RWPE1 (cell line): ENCODE data around the gene DCDC2C.

Experiments used
- CTCF ChIA-PET: fragments of 350-600 bp; sonication (Branson Sonifier 250); formaldehyde crosslinking; extraction: SDS; loops from one replicate; lab custom pipeline; 2021; lab: Yijun Ruan, JAX
- POLR2A ChIA-PET: fragments of 400-600 bp; formaldehyde crosslinking; extraction: SDS; loops from one replicate; lab custom pipeline; 2020; ENCODE audit warnings: antibody characterized with exemption; ENCODE audit not compliant: low non-redundant PET; lab: Yijun Ruan, JAX
- DNase-seq: peaks from one replicate; pipeline ENCODE4 v3.0.0; 2012; ENCODE audit warnings: low spot score
- H3K27ac ChIP-seq: fragments of 450-650 bp; 2 replicates; pipeline ENCODE4 v1.5.1; 2017
- CTCF ChIP-seq: fragments of 450-650 bp; conservative IDR thresholded peaks from 2 replicates; pipeline ENCODE4 v1.5.1; 2017; ENCODE audit warnings: low read depth, mild to moderate bottlenecking

The DCDC2C gene, protein sequence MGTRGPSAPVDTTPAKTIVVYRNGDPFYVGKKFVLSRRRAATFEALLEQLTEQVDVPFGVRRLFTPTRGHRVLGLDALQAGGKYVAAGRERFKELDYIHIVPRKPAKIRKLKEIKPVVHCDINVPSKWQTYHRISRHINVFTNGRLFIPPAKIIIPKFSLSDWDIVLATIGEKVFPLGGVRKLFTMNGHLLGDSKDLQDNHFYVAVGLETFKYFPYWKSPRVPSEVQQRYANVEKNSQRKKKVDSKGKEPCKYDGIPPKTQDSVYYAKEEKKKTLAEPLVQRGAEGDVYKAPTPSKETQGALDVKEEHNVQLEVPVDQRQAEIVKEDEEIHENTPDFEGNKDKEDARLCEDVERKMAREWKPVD

DNA sequence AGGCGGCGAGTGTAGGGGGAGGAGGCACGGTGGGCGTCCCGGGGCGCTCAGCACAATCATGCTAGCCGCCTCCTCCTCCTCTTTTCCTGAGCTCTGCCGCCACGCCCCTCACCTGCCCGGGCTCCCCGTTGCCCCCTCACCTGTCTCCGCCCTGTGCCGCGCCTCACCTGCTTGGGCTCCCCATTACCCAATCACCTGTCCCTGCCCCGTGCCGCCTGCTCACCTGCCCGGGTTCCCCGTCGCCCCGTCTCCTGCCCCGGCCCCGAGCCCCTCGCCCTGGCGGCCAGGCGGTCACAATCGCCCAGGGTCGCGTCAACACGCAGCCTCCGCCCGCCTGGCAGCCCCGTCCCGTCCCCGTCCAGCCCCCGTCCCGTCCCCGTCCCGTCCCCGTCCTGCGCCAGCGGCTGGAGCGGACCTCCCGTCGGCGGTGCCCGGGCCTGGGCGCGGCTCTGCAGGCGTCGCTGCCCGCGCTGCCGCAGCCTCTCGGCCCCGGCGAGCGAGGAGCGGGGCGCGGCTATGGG lies at the start of gene DCDC2C:
DCDC2C (plus strand) TSS at position 340 of the 521 bp plus-strand sequence; CDS start at position 517, 177 bp downstream.
- ChIA-PET POLR2A (no interaction called here), CTCF (interaction anchor here (1.2 kb wide), 1 partner anchor 12 kb away, joined by 3 read pairs; no protein-coding TSS in a partner anchor)
- no peak for DNase-seq
- no peak for TF ChIP-seq CTCF
- H3K27ac ChIP-seq: no peak within 1 kb of the TSS

DNA sequence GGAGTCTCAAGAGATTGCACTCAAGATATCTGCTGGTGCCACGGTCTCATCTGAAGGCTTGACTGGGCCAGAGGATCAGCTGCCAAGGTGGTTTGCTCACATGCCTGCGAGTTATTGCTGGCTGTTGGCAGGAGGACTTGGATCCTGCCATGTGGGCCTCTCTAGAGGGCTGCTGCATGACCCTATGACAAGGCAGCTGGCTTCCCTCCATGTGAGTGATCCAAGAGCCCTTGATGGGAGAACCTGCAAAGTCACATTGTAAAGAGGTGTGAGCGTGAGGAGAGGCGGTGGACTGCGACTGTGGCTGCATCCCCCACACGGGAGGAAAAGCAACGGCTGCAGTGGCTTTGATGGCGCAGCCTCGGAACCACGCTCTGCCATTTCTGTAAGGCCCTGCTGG lies 49.4 kb upstream of the DCDC2C start:
- H3K27ac ChIP-seq: no peak overlapping the region
- no peak for TF ChIP-seq CTCF
- DNase-seq: no peak
- ChIA-PET POLR2A (no interaction called here), CTCF (no interaction called here)

DNA sequence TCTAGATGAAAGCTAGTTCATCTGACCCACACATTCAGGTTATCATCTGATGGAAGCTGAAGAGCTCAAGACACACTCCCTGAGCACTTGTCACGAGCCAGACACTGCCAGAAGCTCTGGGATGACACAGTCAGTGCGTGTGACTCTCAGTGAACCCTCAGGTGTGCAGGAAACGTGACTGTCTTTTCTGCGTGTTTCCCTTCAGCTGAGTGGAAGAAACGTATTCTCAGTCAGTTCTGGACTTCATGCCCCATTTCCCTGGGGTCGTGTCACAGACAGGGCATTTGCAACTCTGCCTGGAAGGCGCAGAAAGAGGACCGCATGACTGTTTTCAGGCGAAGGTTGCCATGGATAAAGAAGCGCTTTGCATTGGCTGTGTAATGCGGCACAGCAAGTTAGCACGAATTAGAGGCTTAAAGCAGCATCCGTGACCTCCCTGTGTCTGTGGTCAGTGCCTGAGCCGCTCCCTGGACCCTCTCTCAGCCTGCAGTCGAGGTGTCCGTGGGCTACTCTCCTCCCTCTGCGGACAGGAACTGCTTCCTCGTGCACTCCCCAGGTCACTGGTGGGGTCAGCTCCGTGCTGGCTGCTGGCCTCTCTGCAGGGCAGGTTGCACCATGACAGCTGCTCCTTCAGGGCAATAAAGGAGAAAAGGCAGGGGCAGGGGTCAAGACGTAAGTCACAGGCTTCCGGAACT lies 48.7 kb upstream of the DCDC2C start:
- no peak overlapping the region for H3K27ac ChIP-seq
- TF ChIP-seq CTCF: no peak
- CTCF ChIA-PET: no interaction called here
- no peak for DNase-seq
- POLR2A ChIA-PET: no interaction called here

- TF ChIP-seq CTCF: no peak
- CTCF ChIA-PET: interaction anchor here (0.6 to 0.7 kb wide), 3 partner anchors 12 to 460 kb away, joined by 3 read pairs; no protein-coding TSS in a partner anchor
- POLR2A ChIA-PET: no interaction called here
- H3K27ac ChIP-seq: no peak overlapping the region
- no peak for DNase-seq
These were observed 47.3 kb upstream of the DCDC2C start for GRCh38 chr2:3655871-3656761.

DNA sequence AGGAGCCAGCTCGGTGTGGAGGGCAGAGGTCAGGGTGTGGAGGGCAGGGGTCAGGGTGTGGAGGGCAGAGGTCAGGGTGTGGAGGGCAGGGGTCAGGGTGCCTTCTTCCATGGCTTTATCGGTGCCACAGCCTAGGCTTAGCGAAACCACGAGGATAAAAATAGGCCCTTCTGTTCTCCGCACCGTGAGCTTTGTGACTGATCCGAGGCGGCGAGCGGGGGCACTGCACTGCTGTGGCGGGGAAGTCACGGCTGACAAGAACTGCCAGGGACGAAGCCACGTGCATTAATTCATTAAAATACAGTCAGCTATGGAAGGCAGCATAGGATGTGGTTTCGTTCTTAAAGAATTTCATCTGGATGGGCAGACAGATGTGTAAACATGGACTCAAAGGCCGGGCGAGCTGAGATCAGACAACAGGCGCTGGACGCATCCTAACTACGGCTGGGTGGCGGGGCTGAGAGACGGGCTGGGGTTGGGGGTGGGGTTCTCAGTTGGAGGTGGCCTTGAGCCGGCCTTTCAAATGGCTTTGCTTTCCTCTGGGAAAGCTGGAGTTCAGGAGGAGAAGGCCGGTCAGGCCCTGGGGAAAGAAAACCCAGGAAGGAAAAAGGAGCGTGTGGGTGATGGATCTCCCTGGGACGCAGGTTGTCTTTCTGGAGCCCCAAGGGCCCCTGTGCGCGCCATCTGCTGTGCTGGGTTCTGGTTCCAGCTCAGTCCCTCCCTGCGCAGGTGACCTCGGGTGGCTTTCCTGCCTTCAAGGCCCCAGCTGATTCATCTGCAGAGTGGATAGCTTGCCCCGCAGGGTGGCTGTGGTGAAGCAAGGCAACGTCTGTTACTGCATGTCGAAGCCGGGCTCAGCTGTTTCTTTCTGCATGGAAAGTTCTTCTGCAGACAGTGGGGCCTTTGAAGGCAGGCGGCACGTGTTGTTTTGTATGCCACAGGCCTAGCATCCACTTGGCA lies 46.3 kb upstream of the DCDC2C start:
- no peak overlapping the region for H3K27ac ChIP-seq
- ChIA-PET POLR2A (no interaction called here), CTCF (interaction anchor here (0.6 to 0.8 kb wide), 3 partner anchors 18 to 354 kb away, joined by 3 read pairs; no protein-coding TSS in a partner anchor)
- no peak for DNase-seq
- TF ChIP-seq CTCF: no peak
